K562 (cell line): Measurements from ENCODE around the gene SPTLC1. TPM values are rescaled to one million over a fixed set of nuclear protein-coding genes. Genes with fewer than 3 reads are reported as not detected.

Source experiments
- ATAC-seq: fragments of 200-7000 bp; cut with Tn5 transposase; 3 replicates; pipeline ENCODE4 v1.9.1; 2020; ENCODE audit warnings: moderate library complexity
- BruUV-seq: library from RNA; stranded (reverse); fragments of 400-500 nt; replicated peaks from 2 replicates; lab custom pipeline; 2021; lab: Mats Ljungman, UMichigan
- CTCF ChIA-PET: fragments of 300-600 bp; formaldehyde crosslinking; extraction: SDS; loops from one replicate; lab custom pipeline; 2021; ENCODE audit warnings: low intra/inter-chr PET ratio; lab: Yijun Ruan, JAX
- POLR2A ChIA-PET: fragments of 300-600, 350-650 bp; sonication (Branson Sonifier 250); formaldehyde crosslinking; extraction: SDS; loops from one replicate; lab custom pipeline; 2021; ENCODE audit warnings: antibody characterized with exemption, inconsistent platforms; lab: Yijun Ruan, JAX
- DNase-seq, 4 experiments: peaks; one replicate each; pipeline versions ENCODE4 v3.0.0 to v3.0.0-alpha.2; 2011 to 2018; ENCODE audit warnings: low spot score in 3 of 4, mixed read lengths in 3 of 4; ENCODE audit errors: extremely low read depth in 1 of 4
- FAIRE-seq: peaks from 2 replicates; lab custom pipeline; 2011; peaks lifted over from hg19 to GRCh38; lab: Jason Lieb, UNC
- H2AFZ ChIP-seq: 2 replicates; pipeline ENCODE4 v1.6.0; 2011; ENCODE audit warnings: low read depth, low read length, control low read depth, inconsistent platforms
- H3K27ac ChIP-seq: fragments of 200-600 bp; 3 replicates; pipeline ENCODE4 v1.8.0; 2011; ENCODE audit warnings: low read depth, mild to moderate bottlenecking, control low read depth, inconsistent platforms, low read length, moderate library complexity, mixed read lengths; ENCODE audit errors: extremely low read depth
- H3K27me3 ChIP-seq, 2 experiments: fragments of 300-600 bp in 1 of 2; 2 replicates in 1 of 2; 3 replicates in 1 of 2; pipeline versions ENCODE4 v1.6.0 to v1.8.0; 2011; ENCODE audit warnings: inconsistent platforms in 2 of 2, low read length in 2 of 2, mild to moderate bottlenecking in 1 of 2, mixed read lengths in 1 of 2, moderate library complexity in 1 of 2; ENCODE audit not compliant: control insufficient read depth in 2 of 2, insufficient read depth in 2 of 2
- H3K36me3 ChIP-seq: fragments of 300-600 bp; 3 replicates; pipeline ENCODE4 v1.8.0; 2011; ENCODE audit warnings: mild to moderate bottlenecking, low read length, inconsistent platforms; ENCODE audit not compliant: control insufficient read depth, insufficient read depth
- H3K4me1 ChIP-seq, 2 experiments: fragments of 200-600 bp in 1 of 2; replicated peaks in 1 of 2; 2 replicates in 1 of 2; 3 replicates in 1 of 2; pipeline versions ENCODE4 v1.5.1 to v1.8.0; 2011; ENCODE audit warnings: inconsistent platforms in 2 of 2, low read length in 2 of 2, mild to moderate bottlenecking in 1 of 2, mixed read lengths in 1 of 2, moderate library complexity in 1 of 2; ENCODE audit not compliant: control insufficient read depth in 2 of 2, insufficient read depth in 2 of 2
- H3K4me2 ChIP-seq: 2 replicates; pipeline ENCODE4 v1.6.1; 2011; ENCODE audit warnings: low read length, control low read depth, inconsistent platforms, mixed read lengths; ENCODE audit not compliant: insufficient read depth
- H3K4me3 ChIP-seq: fragments of 200-600 bp; sonication (generic), shearing (Covaris generic); 2 replicates; pipeline ENCODE4 v1.5.1; 2016; ENCODE audit warnings: control low read depth, inconsistent platforms
- H3K79me2 ChIP-seq: fragments of 200-600 bp; 3 replicates; pipeline ENCODE4 v1.8.0; 2011; ENCODE audit warnings: low read length, inconsistent platforms; ENCODE audit not compliant: control insufficient read depth, insufficient read depth
- H3K9ac ChIP-seq, 2 experiments: 2 replicates each; pipeline versions ENCODE4 v1.6.0 to v1.6.1; 2011; ENCODE audit warnings: low read depth in 2 of 2, low read length in 2 of 2, control low read depth in 1 of 2, inconsistent platforms in 1 of 2, mild to moderate bottlenecking in 1 of 2, mixed read lengths in 1 of 2; ENCODE audit not compliant: insufficient read depth in 1 of 2
- H3K9me1 ChIP-seq: one replicate; pipeline ENCODE4 v1.6.0; 2011; ENCODE audit warnings: inconsistent platforms, mild to moderate bottlenecking, low read length, moderate library complexity; ENCODE audit not compliant: control insufficient read depth, insufficient read depth
- H3K9me3 ChIP-seq: replicated peaks from 2 replicates; pipeline ENCODE4 v1.5.1; 2011; ENCODE audit warnings: low read depth, low read length, inconsistent platforms; ENCODE audit not compliant: control insufficient read depth, insufficient read depth
- H4K20me1 ChIP-seq: replicated peaks from 2 replicates; pipeline ENCODE4 v1.6.1; 2011; ENCODE audit warnings: low read length, inconsistent platforms, mixed read lengths; ENCODE audit not compliant: control insufficient read depth, insufficient read depth
- BHLHE40 ChIP-seq: IDR thresholded peaks from 2 replicates; pipeline ENCODE4 v1.6.1; 2011; ENCODE audit warnings: low read length, improper control_type of control experiment
- C11orf30 ChIP-seq: fragments of 450-650 bp; IDR thresholded peaks from 2 replicates; pipeline ENCODE4 v1.6.1; 2016; ENCODE audit warnings: low read depth, mild to moderate bottlenecking
- TAF15 ChIP-seq: fragments of 200-400 bp; formaldehyde crosslinking; IDR thresholded peaks from 2 replicates; pipeline ENCODE4 v1.6.1; 2017; ENCODE audit warnings: mild to moderate bottlenecking, low read depth, low read length, moderate library complexity
- WHSC1 ChIP-seq: IDR thresholded peaks from one replicate; pipeline ENCODE4 v1.6.1; 2012; ENCODE audit warnings: low read length, control low read depth, inconsistent platforms
- ZC3H11A ChIP-seq: IDR thresholded peaks from 2 replicates; pipeline ENCODE4 v1.6.1; 2012; ENCODE audit warnings: low read depth, low read length, improper control_type of control experiment
- ZNF146 ChIP-seq: IDR thresholded peaks from one replicate; pipeline ENCODE4 v1.6.1; 2018; ENCODE audit warnings: missing compliant biosample characterization; ENCODE audit not compliant: unreplicated experiment
- ZNF316 ChIP-seq: fragments of 450-650 bp; IDR thresholded peaks from 2 replicates; pipeline ENCODE4 v1.6.1; 2016
- ZNF830 ChIP-seq: fragments of 250-450 bp; sonication (Bioruptor Pico); IDR thresholded peaks from 2 replicates; pipeline ENCODE4 v1.5.0; 2021; ENCODE audit warnings: mild to moderate bottlenecking
- WGBS: fragments of 100-300 bp; shearing (Covaris generic); methylation state at CpG from one replicate; pipeline ENCODE4 v1.1.6; 2016; ENCODE audit warnings: low coverage, mixed read lengths; ENCODE audit not compliant: insufficient coverage; ENCODE audit errors: missing lambda C conversion rate; 5-methylcytosine and 5-hydroxymethylcytosine counted together
- in situ Hi-C: fragments of 300-500 bp; cut with MboI; formaldehyde crosslinking; loops from 4 replicates; pipeline ENCODE4 v1.15.0; 2018; ENCODE audit warnings: inconsistent platforms, mixed read lengths
- intact Hi-C: fragments of 100-400 bp; cut with micrococcal nuclease; formaldehyde crosslinking; loops from 2 replicates; pipeline ENCODE4 v1.14.2; 2022
- polyA plus RNA-seq, 8 experiments: library from polyadenylated mRNA; depleted of rRNA in 4 of 8; stranded (reverse) in 5 of 8; unstranded in 3 of 8; fragments of >200 nt; fragmentation: Nextera tagmentation in 2 of 8; fragmentation: Illumina TruSeq in 1 of 8; extraction: Ambion mirVana in 2 of 8; extraction: Trizol in 1 of 8; gene quantifications; 2 replicates each; pipeline versions ENCODE4 v1.2.1 to v1.2.3, GENCODE V29; 2011 to 2014; ENCODE audit warnings: inconsistent platforms in 1 of 8, missing spikeins in 1 of 8
- total RNA-seq, 7 experiments: library from RNA; depleted of rRNA in 6 of 7; stranded (reverse); fragments of >200 nt in 6 of 7; fragmentation: Illumina TruSeq in 2 of 7; extraction: Trizol in 2 of 7; gene quantifications; 2 replicates each; pipeline versions ENCODE4 v1.2.1 to v1.2.3, GENCODE V29; 2011 to 2021; ENCODE audit warnings: low replicate concordance in 1 of 7
- TF ChIP-seq, protein P1 (sequence below): sonication (generic); formaldehyde crosslinking; IDR thresholded peaks from 2 replicates; pipeline ENCODE4 v1.8.0; 2022; ENCODE audit warnings: mild to moderate bottlenecking, missing genetic modification reagents

Gene SPTLC1
- total and polyA plus RNA-seq, 9 of the 15 experiments (the other 6 are each of a cell fraction or from before 2014, with no cell fraction given): 58.8 to 125 (median 84.5) TPM

GRCh38 chr9:92042260-92042659 lies 73.0 kb downstream of the SPTLC1 start:
- WGBS: 100% methylated on average over 1 of the region's 1 CpG
- no TSS peak for BruUV-seq
- Histone ChIP-seq H2AFZ (no peak overlapping the region), H3K4me3 (no peak overlapping the region), H3K9ac (no peak overlapping the region), H3K27ac (no peak overlapping the region), H3K36me3 (peaks cover 76% of the 10 kb centered on the region), H3K9me3 (peaks cover 14% of the 10 kb centered on the region), H3K79me2 (no peaks in the 10 kb centered on the region), H4K20me1 (no peaks in the 10 kb centered on the region), H3K4me1 (peaks cover 15 to 35% of the 10 kb centered on the region in 2 experiments), H3K4me2 (no peak overlapping the region), H3K9me1 (no peaks in the 10 kb centered on the region), H3K27me3 (no peaks in the 10 kb centered on the region)
- intact Hi-C loops (no loop called here), in situ Hi-C loops (no loop called here)
- DNase-seq: no peak
- ATAC-seq: no peak
- ChIA-PET CTCF (no interaction called here), POLR2A (interaction anchor here (1.5 kb wide), 1 partner anchor 12 kb away, joined by 4 read pairs; no protein-coding TSS in a partner anchor)
- no peak for FAIRE-seq
- TF ChIP-seq WHSC1: no peak
- no peak for TF ChIP-seq ZNF146 (CRISPR knock-in tag)
- TF ChIP-seq ZNF830: no peak
- TF ChIP-seq TAF15: no peak
- TF ChIP-seq BHLHE40: no peak
- peak; percentile 81 for TF ChIP-seq ZNF316
- TF ChIP-seq ZC3H11A: no peak
- TF ChIP-seq C11orf30: peak; percentile 51; the same call in 1 of the 2 replicates
- TF ChIP-seq, protein P1, sequence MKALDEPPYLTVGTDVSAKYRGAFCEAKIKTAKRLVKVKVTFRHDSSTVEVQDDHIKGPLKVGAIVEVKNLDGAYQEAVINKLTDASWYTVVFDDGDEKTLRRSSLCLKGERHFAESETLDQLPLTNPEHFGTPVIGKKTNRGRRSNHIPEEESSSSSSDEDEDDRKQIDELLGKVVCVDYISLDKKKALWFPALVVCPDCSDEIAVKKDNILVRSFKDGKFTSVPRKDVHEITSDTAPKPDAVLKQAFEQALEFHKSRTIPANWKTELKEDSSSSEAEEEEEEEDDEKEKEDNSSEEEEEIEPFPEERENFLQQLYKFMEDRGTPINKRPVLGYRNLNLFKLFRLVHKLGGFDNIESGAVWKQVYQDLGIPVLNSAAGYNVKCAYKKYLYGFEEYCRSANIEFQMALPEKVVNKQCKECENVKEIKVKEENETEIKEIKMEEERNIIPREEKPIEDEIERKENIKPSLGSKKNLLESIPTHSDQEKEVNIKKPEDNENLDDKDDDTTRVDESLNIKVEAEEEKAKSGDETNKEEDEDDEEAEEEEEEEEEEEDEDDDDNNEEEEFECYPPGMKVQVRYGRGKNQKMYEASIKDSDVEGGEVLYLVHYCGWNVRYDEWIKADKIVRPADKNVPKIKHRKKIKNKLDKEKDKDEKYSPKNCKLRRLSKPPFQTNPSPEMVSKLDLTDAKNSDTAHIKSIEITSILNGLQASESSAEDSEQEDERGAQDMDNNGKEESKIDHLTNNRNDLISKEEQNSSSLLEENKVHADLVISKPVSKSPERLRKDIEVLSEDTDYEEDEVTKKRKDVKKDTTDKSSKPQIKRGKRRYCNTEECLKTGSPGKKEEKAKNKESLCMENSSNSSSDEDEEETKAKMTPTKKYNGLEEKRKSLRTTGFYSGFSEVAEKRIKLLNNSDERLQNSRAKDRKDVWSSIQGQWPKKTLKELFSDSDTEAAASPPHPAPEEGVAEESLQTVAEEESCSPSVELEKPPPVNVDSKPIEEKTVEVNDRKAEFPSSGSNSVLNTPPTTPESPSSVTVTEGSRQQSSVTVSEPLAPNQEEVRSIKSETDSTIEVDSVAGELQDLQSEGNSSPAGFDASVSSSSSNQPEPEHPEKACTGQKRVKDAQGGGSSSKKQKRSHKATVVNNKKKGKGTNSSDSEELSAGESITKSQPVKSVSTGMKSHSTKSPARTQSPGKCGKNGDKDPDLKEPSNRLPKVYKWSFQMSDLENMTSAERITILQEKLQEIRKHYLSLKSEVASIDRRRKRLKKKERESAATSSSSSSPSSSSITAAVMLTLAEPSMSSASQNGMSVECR (CRISPR knock-in tag): no peak
